H1 (cell line): ENCODE data around the gene PSTK. TPM values are rescaled to one million over a fixed set of nuclear protein-coding genes. Genes with fewer than 3 reads are reported as not detected.

ENCODE experiments used
- CTCF ChIA-PET: fragments of 300-600 bp; sonication (Branson Sonifier 250); formaldehyde crosslinking; loops from one replicate; lab custom pipeline; 2021; ENCODE audit not compliant: partially characterized antibody; lab: Charles Lee
- POLR2A ChIA-PET: fragments of 300-600 bp; sonication (Branson Sonifier 250); formaldehyde crosslinking; loops from one replicate; lab custom pipeline; 2021; ENCODE audit warnings: inconsistent platforms; ENCODE audit not compliant: partially characterized antibody; lab: Charles Lee
- DNase-seq, 2 experiments: peaks; one replicate each; pipeline versions ENCODE4 v3.0.0 to v3.0.0-alpha.2; 2010 to 2022; ENCODE audit warnings: low spot score in 2 of 2, low read depth in 1 of 2, mixed read lengths in 1 of 2
- FAIRE-seq: peaks from 2 replicates; lab custom pipeline; 2011; peaks lifted over from hg19 to GRCh38; lab: Jason Lieb, UNC
- H2AFZ ChIP-seq: 2 replicates; pipeline ENCODE4 v1.8.1; 2012; ENCODE audit warnings: low read length, inconsistent platforms
- H2AK5ac ChIP-seq: 2 replicates; pipeline ENCODE4 v1.6.1; 2013; ENCODE audit warnings: low read depth, low read length
- H2BK120ac ChIP-seq: replicated peaks from 2 replicates; pipeline ENCODE3; 2013; ENCODE audit warnings: low read depth, low read length, inconsistent platforms
- H2BK12ac ChIP-seq: 2 replicates; pipeline ENCODE4 v1.6.1; 2013; ENCODE audit warnings: low read depth, low read length
- H2BK15ac ChIP-seq: 2 replicates; pipeline ENCODE4 v1.6.1; 2013; ENCODE audit warnings: low read length
- H2BK20ac ChIP-seq: 2 replicates; pipeline ENCODE4 v1.6.1; 2013; ENCODE audit warnings: low read length
- H2BK5ac ChIP-seq: 2 replicates; pipeline ENCODE4 v1.6.1; 2013; ENCODE audit warnings: low read depth, low read length
- H3K14ac ChIP-seq: 2 replicates; pipeline ENCODE4 v1.6.1; 2013; ENCODE audit warnings: inconsistent platforms; ENCODE audit not compliant: insufficient read length
- H3K18ac ChIP-seq: 2 replicates; pipeline ENCODE4 v1.6.1; 2013; ENCODE audit warnings: low read length; ENCODE audit errors: extremely low read depth
- H3K23ac ChIP-seq: 2 replicates; pipeline ENCODE4 v1.6.1; 2013; ENCODE audit warnings: inconsistent platforms; ENCODE audit not compliant: insufficient read length
- H3K23me2 ChIP-seq: 2 replicates; pipeline ENCODE4 v1.6.1; 2013; ENCODE audit warnings: low read depth, low read length
- H3K27ac ChIP-seq: 2 replicates; pipeline ENCODE4 v1.6.1; 2011; ENCODE audit warnings: low read depth, low read length, inconsistent platforms
- H3K27me3 ChIP-seq, 4 experiments: replicated peaks in 1 of 4; 1 replicate in 1 of 4; 2 replicates in 3 of 4; pipeline versions ENCODE4 v1.6.1 to v1.8.1; 2011 to 2013; ENCODE audit warnings: low read length in 3 of 4, mild to moderate bottlenecking in 3 of 4, inconsistent platforms in 2 of 4, mixed read lengths in 2 of 4, moderate library complexity in 1 of 4; ENCODE audit not compliant: control insufficient read depth in 3 of 4, insufficient read depth in 3 of 4; ENCODE audit errors: extremely low read depth in 1 of 4
- H3K36me3 ChIP-seq, 4 experiments: 2 replicates each; pipeline versions ENCODE4 v1.6.1 to v1.8.1; 2011 to 2013; ENCODE audit warnings: mild to moderate bottlenecking in 4 of 4, low read length in 3 of 4, moderate library complexity in 2 of 4, control low read depth in 1 of 4, inconsistent platforms in 1 of 4; ENCODE audit not compliant: insufficient read depth in 4 of 4, control insufficient read depth in 2 of 4
- H3K4ac ChIP-seq: replicated peaks from 2 replicates; pipeline ENCODE3; 2013; ENCODE audit warnings: low read length, low read depth, mixed read lengths, inconsistent platforms; ENCODE audit not compliant: insufficient read length
- H3K4me1 ChIP-seq, 4 experiments: replicated peaks in 1 of 4; 1 replicate in 1 of 4; 2 replicates in 3 of 4; pipeline versions ENCODE4 v1.6.1 to v1.8.1; 2011 to 2013; ENCODE audit warnings: low read length in 3 of 4, inconsistent platforms in 2 of 4, mixed read lengths in 1 of 4; ENCODE audit not compliant: insufficient read depth in 4 of 4, control insufficient read depth in 3 of 4
- H3K4me2 ChIP-seq, 2 experiments: 2 replicates each; pipeline versions ENCODE4 v1.6.1 to v1.8.1; 2011 to 2013; ENCODE audit warnings: low read depth in 2 of 2, low read length in 2 of 2, control low read depth in 1 of 2, inconsistent platforms in 1 of 2, mild to moderate bottlenecking in 1 of 2; ENCODE audit not compliant: insufficient read depth in 1 of 2
- H3K4me3 ChIP-seq, 4 experiments: fragments of 200-600, 300-600 bp in 1 of 4; sonication (generic), shearing (Covaris generic), sonication (Bioruptor Twin) in 1 of 4; 2 replicates each; pipeline versions ENCODE4 v1.5.1 to v1.8.1; 2011 to 2016; ENCODE audit warnings: low read length in 4 of 4, low read depth in 3 of 4, control low read depth in 2 of 4, inconsistent platforms in 2 of 4, mild to moderate bottlenecking in 2 of 4, mixed read lengths in 1 of 4, moderate library complexity in 1 of 4; ENCODE audit not compliant: insufficient read depth in 2 of 4; ENCODE audit errors: extremely low read depth in 1 of 4
- H3K56ac ChIP-seq: replicated peaks from 2 replicates; pipeline ENCODE3; 2013; ENCODE audit warnings: low read depth, mild to moderate bottlenecking, mixed read lengths, low read length, inconsistent platforms; ENCODE audit not compliant: insufficient read length
- H3K79me1 ChIP-seq: 2 replicates; pipeline ENCODE4 v1.6.1; 2013; ENCODE audit warnings: low read depth, low read length, control low read depth
- H3K79me2 ChIP-seq, 2 experiments: 2 replicates each; pipeline versions ENCODE4 v1.6.1 to v1.8.1; 2012 to 2013; ENCODE audit warnings: low read length in 2 of 2, mild to moderate bottlenecking in 2 of 2, inconsistent platforms in 1 of 2; ENCODE audit not compliant: insufficient read depth in 2 of 2, control insufficient read depth in 1 of 2
- H3K9ac ChIP-seq, 4 experiments: replicated peaks in 1 of 4; 1 replicate in 1 of 4; 2 replicates in 3 of 4; pipeline versions ENCODE4 v1.6.1 to v1.8.1; 2011 to 2013; ENCODE audit warnings: low read depth in 3 of 4, low read length in 3 of 4, control low read depth in 2 of 4, mild to moderate bottlenecking in 2 of 4, moderate library complexity in 2 of 4, inconsistent platforms in 1 of 4; ENCODE audit errors: extremely low read depth in 1 of 4
- H3K9me3 ChIP-seq, 2 experiments: 2 replicates each; pipeline versions ENCODE4 v1.6.1 to v1.8.1; 2012 to 2013; ENCODE audit warnings: mild to moderate bottlenecking in 2 of 2, moderate library complexity in 2 of 2, control low read depth in 1 of 2, inconsistent platforms in 1 of 2, low read depth in 1 of 2, low read length in 1 of 2, mixed read lengths in 1 of 2; ENCODE audit not compliant: insufficient read depth in 2 of 2
- H4K20me1 ChIP-seq, 2 experiments: replicated peaks in 1 of 2; 2 replicates each; pipeline versions ENCODE3 to v1.8.1; 2011 to 2013; ENCODE audit warnings: inconsistent platforms in 2 of 2, low read length in 2 of 2, mild to moderate bottlenecking in 1 of 2; ENCODE audit not compliant: insufficient read depth in 2 of 2, control insufficient read depth in 1 of 2
- H4K5ac ChIP-seq: 2 replicates; pipeline ENCODE4 v1.6.1; 2013; ENCODE audit warnings: low read length, low read depth, mixed read lengths, inconsistent platforms; ENCODE audit not compliant: insufficient read length
- H4K8ac ChIP-seq: 2 replicates; pipeline ENCODE4 v1.8.0; 2013; ENCODE audit warnings: mild to moderate bottlenecking, moderate library complexity, low read length, inconsistent platforms; ENCODE audit not compliant: insufficient read depth; ENCODE audit errors: extremely low read depth
- H4K91ac ChIP-seq: replicated peaks from 2 replicates; pipeline ENCODE3; 2013; ENCODE audit warnings: low read length, mixed read lengths, inconsistent platforms; ENCODE audit not compliant: insufficient read length
- E2F6 ChIP-seq: IDR thresholded peaks from 2 replicates; pipeline ENCODE4 v1.6.1; 2012; ENCODE audit warnings: inconsistent platforms
- EGR1 ChIP-seq: IDR thresholded peaks from 2 replicates; pipeline ENCODE4 v1.6.1; 2011; ENCODE audit warnings: low read depth, low read length, borderline replicate concordance
- EZH2 ChIP-seq: fragments of 200-600 bp; sonication (generic); IDR thresholded peaks from 2 replicates; pipeline ENCODE4 v1.7.1; 2012; ENCODE audit warnings: low read depth, mild to moderate bottlenecking, moderate library complexity, low read length, inconsistent platforms; ENCODE audit not compliant: severe bottlenecking
- HDAC6 ChIP-seq: IDR thresholded peaks from one replicate; pipeline ENCODE4 v1.7.1; 2012; ENCODE audit warnings: low read depth, mild to moderate bottlenecking, inconsistent platforms, low read length, moderate library complexity
- MAFK ChIP-seq: IDR thresholded peaks from 2 replicates; pipeline ENCODE4 v1.6.1; 2012; ENCODE audit warnings: low read depth, mild to moderate bottlenecking, improper control_type of control experiment, low read length
- PHF8 ChIP-seq: fragments of 200-600 bp; sonication (generic); conservative IDR thresholded peaks from 2 replicates; pipeline ENCODE4 v1.7.1; 2012; ENCODE audit warnings: low read depth, mild to moderate bottlenecking, inconsistent platforms, low read length, moderate library complexity
- POLR2A ChIP-seq, 2 experiments: IDR thresholded peaks; 1 replicate in 1 of 2; 2 replicates in 1 of 2; pipeline ENCODE4 v1.6.1; 2011; ENCODE audit warnings: low read depth in 2 of 2, low read length in 2 of 2, mild to moderate bottlenecking in 2 of 2; ENCODE audit errors: control extremely low read depth in 1 of 2
- RXRA ChIP-seq: IDR thresholded peaks from 2 replicates; pipeline ENCODE4 v1.6.1; 2011; ENCODE audit warnings: low read depth, mild to moderate bottlenecking, low read length, moderate library complexity; ENCODE audit not compliant: insufficient read depth
- SIN3A ChIP-seq, 2 experiments: IDR thresholded peaks in 1 of 2; conservative IDR thresholded peaks in 1 of 2; 2 replicates each; pipeline ENCODE4 v1.6.1; 2011 to 2012; ENCODE audit warnings: low read length in 2 of 2, improper control_type of control experiment in 1 of 2, low read depth in 1 of 2, mild to moderate bottlenecking in 1 of 2
- SP2 ChIP-seq: IDR thresholded peaks from 2 replicates; pipeline ENCODE4 v1.6.1; 2012; ENCODE audit warnings: mild to moderate bottlenecking, low read length, inconsistent platforms
- SRF ChIP-seq: IDR thresholded peaks from 2 replicates; pipeline ENCODE4 v1.6.1; 2011; ENCODE audit warnings: mild to moderate bottlenecking, low read depth, low read length, moderate library complexity
- SUZ12 ChIP-seq: fragments of 200-600 bp; sonication (generic); IDR thresholded peaks from 2 replicates; pipeline ENCODE4 v1.6.1; 2012; ENCODE audit warnings: mild to moderate bottlenecking, inconsistent platforms, low read length, moderate library complexity, mixed read lengths
- USF2 ChIP-seq: IDR thresholded peaks from 2 replicates; pipeline ENCODE4 v1.6.1; 2011; ENCODE audit warnings: low read length, improper control_type of control experiment
- WGBS, 2 experiments: shearing (Covaris generic) in 1 of 2; methylation state at CpG; one replicate each; pipeline versions ENCODE4 v1.1.6 to v1.1.7; 2013 to 2015; ENCODE audit warnings: low lambda C conversion rate in 2 of 2, mixed read lengths in 2 of 2, inconsistent platforms in 1 of 2, low coverage in 1 of 2, missing lambda C conversion rate in 1 of 2; ENCODE audit not compliant: insufficient replicate concordance in 2 of 2, insufficient coverage in 1 of 2, insufficient read length in 1 of 2; ENCODE audit errors: extremely low coverage in 1 of 2, missing lambda C conversion rate in 1 of 2; 5-methylcytosine and 5-hydroxymethylcytosine counted together
- polyA plus RNA-seq, 7 experiments: library from polyadenylated mRNA; depleted of rRNA in 3 of 7; stranded (reverse) in 5 of 7; unstranded in 2 of 7; fragments of >200 nt in 5 of 7; fragments of 200-250 nt in 2 of 7; gene quantifications; 1 replicate in 5 of 7; 2 replicates in 1 of 7; 4 replicates in 1 of 7; pipeline versions ENCODE4 v1.2.1 to v1.2.3, GENCODE V29; 2011 to 2013; ENCODE audit warnings: missing spikeins in 2 of 7, mixed read lengths in 2 of 7
- total RNA-seq: library from RNA; stranded (reverse); fragmentation: NEBNext Ultra II Directional; extraction: Animal tissue kit (Norgen Biotek cat#: 25700); gene quantifications from 2 replicates; pipeline ENCODE4 v1.2.1, GENCODE V29; 2021

Gene PSTK
- total and polyA plus RNA-seq, 2 of the 8 experiments (the other 6 are each of a cell fraction or from before 2014, with no cell fraction given): 4.4 to 6.6 TPM

- Histone ChIP-seq H3K23ac (no peak overlapping the region), H3K56ac (no peak overlapping the region), H3K14ac (no peak overlapping the region), H3K27ac (no peak overlapping the region), H2AK5ac (no peak overlapping the region), H4K20me1 (no peaks in the 10 kb centered on the region), H2BK5ac (no peak overlapping the region), H4K91ac (no peak overlapping the region), H2AFZ (no peak overlapping the region), H2BK15ac (no peak overlapping the region), H3K4me3 (no peak overlapping the region), H3K79me2 (no peaks in the 10 kb centered on the region), H2BK120ac (no peak overlapping the region), H3K79me1 (no peaks in the 10 kb centered on the region), H2BK20ac (no peak overlapping the region), H3K4me2 (no peak overlapping the region), H2BK12ac (no peak overlapping the region), H3K23me2 (no peaks in the 10 kb centered on the region), H3K4me1 (no peaks in the 10 kb centered on the region), H4K8ac (no peak overlapping the region), H3K9ac (no peak overlapping the region), H3K18ac (no peak overlapping the region), H3K4ac (no peak overlapping the region), H3K9me3 (peaks cover 10 to 20% of the 10 kb centered on the region in 2 experiments), H3K27me3 (peaks cover 0 to 3% (median 1%) of the 10 kb centered on the region in 4 experiments; a peak in 4 of 7 replicates), H4K5ac (no peak overlapping the region), H3K36me3 (no peaks in the 10 kb centered on the region)
- ChIA-PET POLR2A (no interaction called here), CTCF (interaction anchor here (1.5 kb wide), 1 partner anchor 11 kb away, joined by 7 read pairs; the partner anchor contains the start of gene PSTK)
- FAIRE-seq (no peak), DNase-seq (no peak)
- WGBS, 2 experiments: 82% methylated on average over 3 of the region's 3 CpGs; no CpG with 5 or more reads in 1 of the 2 experiments
- no peak for TF ChIP-seq HDAC6
- TF ChIP-seq POLR2A (IDR thresholded peaks at IDR 0.05; ENCODE audit: control extremely low read depth in 1 of 2, low read depth in 2 of 2, low read length in 2 of 2): no peak
- TF ChIP-seq SRF: no peak
- no peak for TF ChIP-seq PHF8
- no peak for TF ChIP-seq E2F6
- no peak for TF ChIP-seq SP2
- TF ChIP-seq SUZ12: no peak
- no peak for TF ChIP-seq EGR1
- TF ChIP-seq SIN3A (conservative IDR thresholded peaks at IDR 0.05 in 1 of 2, IDR thresholded peaks at IDR 0.05 in 1 of 2; ENCODE audit: low read depth in 1 of 2, low read length in 2 of 2): no peak
- TF ChIP-seq EZH2: no peak
- no peak for TF ChIP-seq USF2
- no peak for TF ChIP-seq RXRA
- no peak for TF ChIP-seq MAFK
These were observed 11.5 kb upstream of the PSTK start for GRCh38 chr10:122968698-122969097.
